IMR-90 (cell line): ENCODE measurements around the gene PLP1.

Experiments used
- MXI1 ChIP-seq: IDR thresholded peaks from 2 replicates; pipeline ENCODE4 v1.6.1; 2012; ENCODE audit warnings: low read depth, mild to moderate bottlenecking, low read length, moderate library complexity, borderline replicate concordance
- POLR2A ChIP-seq: IDR thresholded peaks from 2 replicates; pipeline ENCODE4 v1.6.1; 2012; ENCODE audit warnings: mild to moderate bottlenecking, low read depth, low read length
- RAD21 ChIP-seq: IDR thresholded peaks from 2 replicates; pipeline ENCODE4 v1.6.1; 2012; ENCODE audit warnings: low read length, improper control_type of control experiment
- TF ChIP-seq, protein P1 (sequence below): conservative IDR thresholded peaks from 2 replicates; pipeline ENCODE4 v1.5.1; 2012; ENCODE audit warnings: mild to moderate bottlenecking, low read depth, low read length, improper control_type of control experiment
- TF ChIP-seq, protein P2 (sequence below): fragments of 150-350 bp; IDR thresholded peaks from 2 replicates; pipeline ENCODE4 v1.6.1; 2016; ENCODE audit warnings: low read depth, mild to moderate bottlenecking, low read length, moderate library complexity, borderline replicate concordance

DNA sequence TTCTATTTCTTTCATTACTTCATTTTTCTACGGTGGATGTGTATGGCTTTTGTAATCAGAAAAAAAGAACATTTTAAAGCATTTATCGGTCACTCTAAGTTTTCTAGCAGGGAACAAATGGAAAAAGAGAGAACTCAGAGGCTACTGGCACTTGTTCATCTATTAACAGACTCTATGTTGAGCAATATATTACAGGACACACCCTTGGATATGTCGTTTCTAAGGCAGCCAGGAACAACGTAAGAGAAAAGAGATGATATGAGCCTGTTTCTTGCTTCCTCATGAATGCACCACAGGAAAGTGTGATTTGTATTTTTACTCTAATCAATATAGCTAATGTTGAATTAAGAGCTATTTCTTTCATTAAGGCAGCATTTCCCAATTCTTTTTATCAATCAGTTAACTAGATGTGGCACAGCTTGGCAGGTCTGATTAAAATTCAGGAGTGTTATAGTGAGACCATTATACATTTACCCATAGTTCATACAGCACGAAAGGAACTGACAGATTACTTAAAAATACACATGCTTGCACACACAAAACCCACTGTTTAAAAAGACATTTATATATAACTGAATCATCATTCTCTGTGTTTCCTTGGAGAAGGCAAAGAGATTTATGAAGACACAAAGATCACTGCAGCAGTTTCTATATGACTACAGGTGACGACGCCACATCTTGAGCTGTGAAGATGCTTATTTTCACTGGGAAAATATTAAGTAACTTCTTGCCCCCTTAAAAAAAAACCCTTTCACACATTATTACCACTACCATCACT, 42.4 kb downstream of the PLP1 start:
- TF ChIP-seq POLR2A, result no peak
- TF ChIP-seq, protein P1, sequence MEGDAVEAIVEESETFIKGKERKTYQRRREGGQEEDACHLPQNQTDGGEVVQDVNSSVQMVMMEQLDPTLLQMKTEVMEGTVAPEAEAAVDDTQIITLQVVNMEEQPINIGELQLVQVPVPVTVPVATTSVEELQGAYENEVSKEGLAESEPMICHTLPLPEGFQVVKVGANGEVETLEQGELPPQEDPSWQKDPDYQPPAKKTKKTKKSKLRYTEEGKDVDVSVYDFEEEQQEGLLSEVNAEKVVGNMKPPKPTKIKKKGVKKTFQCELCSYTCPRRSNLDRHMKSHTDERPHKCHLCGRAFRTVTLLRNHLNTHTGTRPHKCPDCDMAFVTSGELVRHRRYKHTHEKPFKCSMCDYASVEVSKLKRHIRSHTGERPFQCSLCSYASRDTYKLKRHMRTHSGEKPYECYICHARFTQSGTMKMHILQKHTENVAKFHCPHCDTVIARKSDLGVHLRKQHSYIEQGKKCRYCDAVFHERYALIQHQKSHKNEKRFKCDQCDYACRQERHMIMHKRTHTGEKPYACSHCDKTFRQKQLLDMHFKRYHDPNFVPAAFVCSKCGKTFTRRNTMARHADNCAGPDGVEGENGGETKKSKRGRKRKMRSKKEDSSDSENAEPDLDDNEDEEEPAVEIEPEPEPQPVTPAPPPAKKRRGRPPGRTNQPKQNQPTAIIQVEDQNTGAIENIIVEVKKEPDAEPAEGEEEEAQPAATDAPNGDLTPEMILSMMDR, result no peak
- no peak for TF ChIP-seq MXI1
- TF ChIP-seq, protein P2, sequence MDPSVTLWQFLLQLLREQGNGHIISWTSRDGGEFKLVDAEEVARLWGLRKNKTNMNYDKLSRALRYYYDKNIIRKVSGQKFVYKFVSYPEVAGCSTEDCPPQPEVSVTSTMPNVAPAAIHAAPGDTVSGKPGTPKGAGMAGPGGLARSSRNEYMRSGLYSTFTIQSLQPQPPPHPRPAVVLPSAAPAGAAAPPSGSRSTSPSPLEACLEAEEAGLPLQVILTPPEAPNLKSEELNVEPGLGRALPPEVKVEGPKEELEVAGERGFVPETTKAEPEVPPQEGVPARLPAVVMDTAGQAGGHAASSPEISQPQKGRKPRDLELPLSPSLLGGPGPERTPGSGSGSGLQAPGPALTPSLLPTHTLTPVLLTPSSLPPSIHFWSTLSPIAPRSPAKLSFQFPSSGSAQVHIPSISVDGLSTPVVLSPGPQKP, result no peak
- no peak for TF ChIP-seq RAD21
